Measurements from ENCODE around the gene CLGN.
"Not testable (repeated sequence)": the region's sequence is repeated elsewhere in the genome, so short reads cannot be mapped to it uniquely, and the experiment has no call there.

CLGN gene

GRCh38 chr4:140427106-140427918 lies at the start of gene CLGN:
CLGN (minus strand) TSS chr4:140427648; CDS start chr4:140413078, 14,570 bp downstream.
- DNase-seq (ENCODE audit: low read depth) = peak; percentile 81

- DNase-seq (ENCODE audit: low read depth) = no peak
Observed at GRCh38 chr4:140472156-140472555, 44.7 kb upstream of the CLGN start.

- peak; percentile 2 for DNase-seq (ENCODE audit: low read depth)
Observed at GRCh38 chr4:140469791-140470733, 42.6 kb upstream of the CLGN start.

GRCh38 chr4:140466146-140466545 lies 38.7 kb upstream of the CLGN start:
- DNase-seq (ENCODE audit: low read depth) = no peak

GRCh38 chr4:140463614-140464013 lies 36.2 kb upstream of the CLGN start:
- no peak for DNase-seq (ENCODE audit: low read depth)

- DNase-seq (ENCODE audit: low read depth) = no peak
Observed at GRCh38 chr4:140463182-140463581, 35.7 kb upstream of the CLGN start.

- DNase-seq (ENCODE audit: low read depth) = no peak
Observed at GRCh38 chr4:140450352-140450751, 22.9 kb upstream of the CLGN start.

GRCh38 chr4:140448830-140449229 lies 21.4 kb upstream of the CLGN start:
- DNase-seq (ENCODE audit: low read depth) = no peak

GRCh38 chr4:140448162-140448561 lies 20.7 kb upstream of the CLGN start:
- DNase-seq (ENCODE audit: low read depth) = no peak

GRCh38 chr4:140444347-140444746 lies 16.9 kb upstream of the CLGN start:
- not testable (repeated sequence) for DNase-seq (ENCODE audit: low read depth)

- DNase-seq (ENCODE audit: low read depth) = no peak
Observed at GRCh38 chr4:140439644-140440142, 12.2 kb upstream of the CLGN start.

GRCh38 chr4:140427919-140428471 lies 547 bp upstream of the CLGN start:
- peak; percentile 14 for DNase-seq (ENCODE audit: low read depth)

GRCh38 chr4:140426610-140427105 lies 790 bp downstream of the CLGN start:
- no peak for DNase-seq (ENCODE audit: low read depth)

GRCh38 chr4:140423106-140423505 lies 4.3 kb downstream of the CLGN start:
- DNase-seq (ENCODE audit: low read depth) = peak; percentile 17

GRCh38 chr4:140413130-140413969 lies 14.1 kb downstream of the CLGN start:
- DNase-seq (ENCODE audit: low read depth) = not testable (repeated sequence)

- DNase-seq (ENCODE audit: low read depth) = no peak
Observed at GRCh38 chr4:140408974-140409373, 18.5 kb downstream of the CLGN start.

- DNase-seq (ENCODE audit: low read depth) = no peak
Observed at GRCh38 chr4:140406292-140406691, 21.2 kb downstream of the CLGN start.

GRCh38 chr4:140400111-140400510 lies 27.3 kb downstream of the CLGN start:
- DNase-seq (ENCODE audit: low read depth) = no peak

- DNase-seq (ENCODE audit: low read depth) = no peak
Observed at GRCh38 chr4:140395668-140396067, 31.8 kb downstream of the CLGN start.

GRCh38 chr4:140388015-140388414 lies 39.4 kb downstream of the CLGN start:
- DNase-seq (ENCODE audit: low read depth) = no peak

- DNase-seq (ENCODE audit: low read depth) = no peak
Observed at GRCh38 chr4:140382732-140383131, 44.7 kb downstream of the CLGN start.

Data from ELR (cell line).